K562 (cell line): ENCODE results near the gene HMGCL. TPM values are rescaled to one million over a fixed set of nuclear protein-coding genes. Genes with fewer than 3 reads are reported as not detected.
A peak's percentile ranks its signal among the peaks of the same experiment; 100 is the strongest.

Experiments used
- CHD7 ChIP-seq: fragments of 200-600 bp; sonication (generic); IDR thresholded peaks from one replicate; pipeline ENCODE4 v1.6.1; 2012; ENCODE audit warnings: mild to moderate bottlenecking, low read depth, low read length, inconsistent platforms
- GATA2 ChIP-seq: sonication (generic); formaldehyde crosslinking; IDR thresholded peaks from 2 replicates; pipeline ENCODE4 v1.4.0; 2020; ENCODE audit warnings: mild to moderate bottlenecking, missing genetic modification reagents
- GTF2B ChIP-seq: IDR thresholded peaks from 2 replicates; pipeline ENCODE4 v1.6.1; 2011; ENCODE audit not compliant: insufficient read length; ENCODE audit errors: extremely low read depth
- MIER1 ChIP-seq: fragments of 450-650 bp; IDR thresholded peaks from 2 replicates; pipeline ENCODE4 v1.6.1; 2016; ENCODE audit warnings: antibody characterized with exemption, mild to moderate bottlenecking, low read depth
- PPARD ChIP-seq: fragments of 250-450 bp; sonication (Bioruptor Pico); IDR thresholded peaks from 2 replicates; pipeline ENCODE4 v1.8.0; 2022; ENCODE audit warnings: inconsistent platforms, mild to moderate bottlenecking, moderate library complexity
- RNF219 ChIP-seq: fragments of 250-450 bp; sonication (Bioruptor Pico); IDR thresholded peaks from 2 replicates; pipeline ENCODE4 v1.5.0; 2022; ENCODE audit warnings: mild to moderate bottlenecking
- TEAD4 ChIP-seq, 2 experiments: sonication (generic) in 1 of 2; formaldehyde crosslinking in 1 of 2; IDR thresholded peaks; 2 replicates each; pipeline versions ENCODE4 v1.6.1 to v1.8.0; 2012 to 2022; ENCODE audit warnings: borderline replicate concordance in 1 of 2, inconsistent platforms in 1 of 2, low read length in 1 of 2, mild to moderate bottlenecking in 1 of 2, missing genetic modification reagents in 1 of 2
- U2AF1 ChIP-seq: fragments of 200-400 bp; formaldehyde crosslinking; optimal IDR thresholded peaks from 2 replicates; pipeline ENCODE3; 2017; ENCODE audit warnings: mild to moderate bottlenecking, low read depth, low read length, moderate library complexity
- ZC3H4 ChIP-seq: sonication (generic); formaldehyde crosslinking; IDR thresholded peaks from 2 replicates; pipeline ENCODE4 v1.9.0; 2021; ENCODE audit warnings: missing genetic modification reagents, borderline replicate concordance
- polyA plus RNA-seq, 8 experiments: library from polyadenylated mRNA; depleted of rRNA in 4 of 8; stranded (reverse) in 5 of 8; unstranded in 3 of 8; fragments of >200 nt; fragmentation: Nextera tagmentation in 2 of 8; fragmentation: Illumina TruSeq in 1 of 8; extraction: Ambion mirVana in 2 of 8; extraction: Trizol in 1 of 8; gene quantifications; 2 replicates each; pipeline versions ENCODE4 v1.2.1 to v1.2.3, GENCODE V29; 2011 to 2014; ENCODE audit warnings: inconsistent platforms in 1 of 8, missing spikeins in 1 of 8
- total RNA-seq, 7 experiments: library from RNA; depleted of rRNA in 6 of 7; stranded (reverse); fragments of >200 nt in 6 of 7; fragmentation: Illumina TruSeq in 2 of 7; extraction: Trizol in 2 of 7; gene quantifications; 2 replicates each; pipeline versions ENCODE4 v1.2.1 to v1.2.3, GENCODE V29; 2011 to 2021; ENCODE audit warnings: low replicate concordance in 1 of 7

Gene HMGCL
- total and polyA plus RNA-seq, 9 of the 15 experiments (the other 6 are each of a cell fraction or from before 2014, with no cell fraction given), result 18.0 to 82.2 (median 24.2) TPM

GRCh38 chr1:23867895-23868556 lies 42.8 kb upstream of the HMGCL start, which contains the start of gene FUCA1 (continued):
- TF ChIP-seq CHD7, result no peak
- TF ChIP-seq TEAD4 (IDR thresholded peaks at IDR 0.05; ENCODE audit: low read length), result no peak
- peak; percentile 28; the same call in 1 of the 2 replicates for TF ChIP-seq TEAD4 (CRISPR knock-in tag; IDR thresholded peaks at IDR 0.05; ENCODE audit: borderline replicate concordance)
- TF ChIP-seq U2AF1, result peak; percentile 72
- TF ChIP-seq GTF2B, result no peak
- no peak for TF ChIP-seq ZC3H4 (CRISPR knock-in tag)
- no peak for TF ChIP-seq RNF219 (CRISPR knock-in tag)
- no peak for TF ChIP-seq GATA2 (CRISPR knock-in tag)
- TF ChIP-seq MIER1, result no peak
- TF ChIP-seq PPARD, result no peak
